ENCODE measurements around the gene ASTN1.

Gene ASTN1

DNA sequence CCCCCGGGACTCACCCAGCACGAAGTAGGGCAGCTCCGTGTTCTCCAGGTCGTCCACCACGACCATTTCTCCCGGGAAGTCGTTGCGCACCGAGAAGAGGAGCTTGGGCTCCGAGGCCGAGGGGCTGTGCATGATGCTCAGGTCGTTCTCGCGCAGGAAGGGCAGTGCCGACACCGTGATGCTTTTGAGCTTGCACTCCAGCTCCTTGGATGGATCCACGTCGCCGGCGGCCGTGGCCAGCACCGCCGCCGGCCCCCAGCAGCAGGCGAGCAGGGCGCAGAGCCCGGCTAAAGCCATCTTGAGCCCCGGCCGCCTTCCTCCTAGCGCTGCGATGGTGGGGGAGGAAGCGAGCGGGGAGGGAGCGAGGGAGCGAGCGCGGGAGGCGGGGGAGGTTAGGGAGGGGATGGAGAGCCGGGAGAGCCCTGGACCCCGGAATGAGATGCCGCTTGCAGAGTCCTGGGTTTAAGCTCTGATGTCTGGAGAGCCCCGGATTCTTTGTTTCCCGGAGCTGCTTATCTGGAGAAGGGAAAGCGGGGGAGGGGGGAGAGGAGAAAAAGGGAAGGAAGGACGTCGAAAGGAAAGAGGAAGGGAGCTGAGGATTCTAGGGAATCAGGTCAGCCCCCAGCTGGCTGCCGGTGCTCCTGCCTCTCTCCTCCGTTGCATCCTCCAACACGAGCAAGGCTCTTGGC lies at the start of gene ASTN1:
TSS of gene ASTN1 (minus strand) at position 333 of the 689 bp plus-strand sequence. CDS start at position 297, 36 bp downstream.
- no peak for DNase-seq

DNA sequence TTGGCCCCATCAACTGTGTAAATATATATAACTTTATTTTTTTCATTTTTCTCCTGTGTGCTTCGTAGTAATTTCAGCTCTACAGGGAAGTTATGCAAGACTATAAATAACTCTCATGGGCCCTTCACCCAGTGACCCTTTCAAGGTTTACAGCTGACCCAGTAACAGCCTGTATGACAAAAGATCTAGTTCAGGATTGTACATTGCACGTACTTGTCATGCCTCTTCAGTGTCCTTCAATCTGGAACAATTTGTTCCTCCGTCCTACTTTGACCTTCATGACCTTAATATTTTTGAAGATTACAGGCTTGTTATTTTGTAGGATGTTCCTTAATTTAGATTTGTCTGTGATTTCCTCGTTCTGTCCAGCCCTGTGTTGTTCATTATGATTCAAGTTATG lies 46.7 kb upstream of the ASTN1 start:
- no peak for DNase-seq

DNA sequence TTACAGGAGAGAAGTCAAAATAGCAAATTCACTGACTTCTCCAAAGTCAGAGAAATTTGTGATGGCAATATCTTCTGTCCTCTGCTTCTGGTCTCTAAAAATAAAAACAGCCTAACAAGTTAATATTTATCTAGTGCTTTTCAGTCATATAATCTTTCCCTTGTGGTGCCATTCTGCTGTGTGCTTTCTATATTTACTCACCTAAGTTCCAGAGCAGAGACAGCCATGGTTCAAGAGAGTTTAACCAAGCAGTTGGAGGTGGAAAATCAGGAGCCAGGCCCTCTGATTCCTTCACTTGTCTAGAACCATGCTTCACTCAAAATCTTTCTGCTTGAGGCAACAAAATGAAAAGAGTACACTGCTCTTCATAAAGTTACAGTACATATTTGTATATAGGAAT lies 45.6 kb upstream of the ASTN1 start:
- no peak for DNase-seq

DNA sequence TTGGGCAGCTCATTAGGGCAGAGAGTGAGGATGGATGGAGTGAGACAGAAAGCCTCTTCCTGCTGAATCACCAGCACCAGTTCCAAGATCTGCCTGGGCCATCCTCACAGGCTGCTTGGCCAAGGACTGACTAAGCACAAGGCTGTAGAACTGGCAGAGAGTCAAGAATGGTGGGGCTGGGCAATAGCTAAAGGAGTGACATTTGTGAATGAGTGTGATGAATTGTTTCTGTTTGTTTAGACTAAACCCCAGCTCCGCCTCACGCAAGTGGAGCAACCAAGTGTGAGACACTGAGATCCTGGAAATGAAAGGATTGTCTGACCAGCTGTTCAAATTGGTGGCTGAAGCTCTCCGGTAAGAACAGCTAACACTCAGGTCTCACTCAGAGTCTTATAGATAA lies 44.8 kb upstream of the ASTN1 start:
- DNase-seq: peak; percentile 16

DNA sequence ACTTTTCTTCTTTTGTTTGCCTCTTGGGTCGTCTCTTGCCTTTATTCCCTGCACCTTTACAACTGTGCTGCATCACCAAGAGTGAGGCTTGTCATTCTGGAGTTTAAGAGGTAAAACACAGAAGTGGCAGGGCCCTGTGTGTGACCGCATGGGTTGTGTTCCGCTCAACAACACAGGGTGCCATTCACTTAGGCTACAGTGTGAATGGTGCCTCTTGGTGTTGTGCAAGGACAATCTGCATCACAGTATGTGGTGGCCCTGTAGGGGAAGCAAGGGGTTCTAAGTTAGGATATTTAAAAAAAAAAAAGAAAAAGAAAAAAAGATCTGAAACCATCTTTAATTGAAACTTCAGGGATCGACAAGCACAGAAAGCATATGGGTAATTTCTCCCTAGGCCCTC lies 44.4 kb upstream of the ASTN1 start:
- DNase-seq: no peak

DNA sequence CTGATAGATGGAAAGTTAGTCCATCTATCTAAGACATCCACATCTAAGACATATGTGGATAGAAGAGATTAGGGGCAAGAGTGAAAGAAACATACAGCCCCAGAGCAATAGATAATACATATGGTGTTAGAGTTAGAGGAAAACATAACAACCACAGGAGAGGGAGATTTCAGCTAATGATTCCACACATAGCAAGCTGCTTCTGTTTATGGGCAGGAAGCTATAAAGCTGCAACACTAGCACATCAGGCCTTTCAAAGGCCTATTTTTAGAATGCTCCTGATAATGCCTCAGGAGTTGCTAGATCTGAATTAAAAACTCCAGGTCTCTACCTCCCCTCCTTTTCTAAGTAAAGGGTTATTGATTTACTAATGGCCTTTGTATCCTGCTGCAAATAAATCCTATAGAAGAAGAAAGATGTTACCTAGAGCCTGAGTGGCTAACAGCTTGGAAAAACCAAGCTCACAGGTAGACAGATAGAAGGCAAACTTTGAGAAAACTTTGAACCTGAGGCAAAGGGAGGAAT lies 42.4 kb upstream of the ASTN1 start:
- no peak for DNase-seq

DNA sequence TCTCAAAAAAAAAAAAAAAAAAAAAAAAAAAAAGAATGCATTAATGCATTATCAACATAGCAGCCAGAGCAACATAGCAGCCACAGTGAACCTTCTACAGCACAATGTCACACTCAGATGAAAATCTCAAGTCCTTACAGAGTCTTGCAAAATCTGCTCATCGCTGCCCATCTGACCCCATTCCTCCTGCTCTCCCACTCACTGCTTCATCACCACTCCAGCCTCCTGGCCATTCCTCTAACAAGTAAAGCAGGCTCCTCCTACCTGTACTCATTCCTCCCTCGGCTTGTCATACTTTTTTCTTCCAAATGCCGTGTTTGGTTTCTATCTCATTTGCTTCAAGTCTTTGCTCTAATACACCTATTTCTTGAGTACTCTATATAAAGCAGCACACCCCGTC lies 35.8 kb upstream of the ASTN1 start:
- no peak for DNase-seq

DNA sequence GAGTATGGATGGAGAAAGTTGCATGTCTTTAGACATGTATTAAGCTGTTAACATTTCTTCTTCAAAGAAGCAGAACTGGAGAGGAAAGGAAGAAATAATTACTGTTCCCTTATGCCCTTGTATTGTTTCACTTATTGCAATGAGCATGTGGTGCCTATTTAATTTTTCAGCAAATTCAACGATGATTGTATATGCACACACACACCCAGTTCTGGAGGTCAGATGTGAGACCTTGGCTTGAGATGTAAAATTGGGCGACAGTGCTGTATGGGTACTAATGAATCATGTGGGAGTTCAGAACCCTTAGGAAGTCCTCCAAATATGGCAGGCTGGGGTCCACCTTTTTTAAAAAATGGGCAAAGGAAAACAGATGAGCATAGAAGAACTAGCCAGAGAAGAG lies 33.7 kb upstream of the ASTN1 start:
- DNase-seq: no peak

DNA sequence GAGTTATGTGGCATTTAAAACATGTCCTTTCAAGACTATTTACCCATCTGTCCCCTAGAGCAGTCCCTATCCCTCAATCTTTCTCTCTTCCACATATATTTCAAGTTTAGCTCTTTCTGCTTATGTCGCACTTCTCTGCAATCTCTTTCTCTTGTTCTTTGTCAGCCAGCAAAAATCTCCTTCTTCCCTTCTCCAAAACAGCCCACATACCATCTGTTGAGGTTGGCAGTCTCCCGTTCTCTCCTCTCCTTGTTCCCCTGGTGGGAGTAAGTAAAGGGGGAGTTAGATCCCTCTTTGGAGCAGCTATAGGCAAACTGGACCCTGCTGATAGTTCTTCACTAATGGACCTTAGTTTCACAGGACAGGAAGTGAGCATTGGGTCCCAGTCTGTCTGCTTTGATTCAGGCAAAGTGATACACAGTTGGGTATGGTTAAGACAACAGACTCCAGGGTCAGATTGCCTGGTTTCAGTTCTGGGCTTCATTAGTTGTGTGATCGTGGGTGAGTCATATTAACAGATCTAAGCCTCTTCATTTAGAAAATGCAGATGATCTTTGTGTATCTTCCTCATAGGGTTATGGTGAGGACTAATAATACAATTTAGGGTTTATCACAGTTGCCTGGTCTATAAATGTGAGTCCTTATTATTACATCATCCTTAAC lies 25.9 kb upstream of the ASTN1 start:
- DNase-seq: no peak

DNA sequence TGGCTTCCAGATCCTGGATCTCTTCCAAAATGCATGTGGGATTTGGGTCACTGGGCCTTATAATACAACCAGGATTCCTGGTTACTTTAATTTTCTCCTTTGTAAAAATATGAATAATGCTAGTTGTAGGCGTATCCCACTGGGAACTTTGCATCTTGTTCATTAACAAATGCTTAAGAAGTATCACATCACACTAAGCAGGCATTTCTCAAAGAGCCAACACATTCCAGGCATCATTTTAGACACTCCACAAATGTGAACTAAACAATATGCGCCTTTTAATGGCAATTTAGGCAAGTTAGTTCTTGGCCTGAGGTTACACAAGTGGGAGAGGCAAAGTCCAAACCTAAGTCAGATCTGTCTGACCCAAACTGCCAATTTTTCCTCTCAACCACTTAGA lies 22.1 kb upstream of the ASTN1 start:
- no peak for DNase-seq

DNA sequence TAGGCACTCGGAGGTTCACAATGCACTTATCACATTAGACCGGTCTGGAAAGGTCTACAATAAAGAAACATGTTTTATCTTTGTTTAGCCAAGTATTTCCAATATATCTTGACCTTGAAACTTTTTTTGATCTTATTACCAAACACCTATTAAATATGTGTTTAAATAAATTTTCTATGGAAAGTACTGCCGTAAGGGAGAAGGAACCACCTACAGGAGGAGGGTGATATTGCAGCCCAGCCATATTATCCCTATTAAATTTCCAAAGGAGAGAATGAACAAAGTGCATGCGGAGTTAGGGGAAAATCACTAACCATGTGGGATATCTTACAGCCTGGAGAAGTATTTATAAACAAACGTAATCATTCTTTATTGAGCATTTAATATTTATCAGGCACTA lies 20.7 kb upstream of the ASTN1 start:
- no peak for DNase-seq

DNA sequence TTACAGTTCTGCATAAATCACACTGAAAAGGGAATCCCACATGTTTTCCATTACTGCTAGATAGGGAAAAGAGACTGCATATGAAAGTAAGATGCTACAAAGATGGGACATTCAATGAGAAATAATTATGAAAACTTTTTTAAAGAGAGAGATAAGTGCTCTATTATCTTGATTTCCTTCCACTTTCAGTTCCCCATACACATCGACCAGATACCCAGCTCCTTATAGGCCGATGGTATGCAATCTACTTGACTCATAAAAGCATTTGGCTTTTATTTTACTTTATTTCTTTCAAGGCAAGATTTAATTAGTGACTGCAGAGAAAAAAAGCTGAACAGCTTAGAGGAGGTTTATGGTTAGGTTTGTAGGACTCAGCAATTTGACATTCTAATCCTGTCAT lies 19.3 kb upstream of the ASTN1 start:
- DNase-seq: no peak

DNA sequence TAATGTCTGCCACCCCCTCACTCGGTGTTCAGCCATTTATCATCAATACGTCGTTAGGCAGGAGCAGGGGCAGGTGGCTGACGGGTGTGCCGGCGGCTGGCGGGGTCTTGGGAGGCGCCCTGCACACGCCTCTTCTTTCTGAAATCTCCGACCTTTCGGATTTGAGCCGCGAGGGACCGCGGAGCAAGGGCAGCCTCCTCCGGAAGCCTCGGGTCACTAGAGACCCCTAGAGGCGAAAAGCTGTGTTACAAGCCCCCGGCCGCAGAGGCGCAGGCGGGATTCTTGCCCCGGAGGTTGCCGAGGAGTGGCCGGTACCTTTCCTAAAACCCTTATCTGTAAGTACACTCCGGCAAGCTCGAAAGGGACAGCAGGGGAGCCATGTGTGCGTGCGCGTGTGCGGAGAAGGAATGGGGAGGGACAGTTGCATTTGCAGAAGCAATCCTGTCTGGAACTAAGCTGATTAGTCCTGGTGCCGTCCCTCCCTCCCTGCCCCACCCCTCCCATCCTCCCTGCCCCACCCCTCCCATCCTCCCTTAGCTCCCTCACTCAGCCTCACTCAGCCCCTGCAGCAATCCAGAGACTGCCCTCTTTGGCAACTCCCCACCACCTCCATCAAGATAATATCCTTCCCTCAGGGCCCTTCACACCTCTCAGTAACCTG lies 17.2 kb upstream of the ASTN1 start:
- DNase-seq: peak; percentile 78

DNA sequence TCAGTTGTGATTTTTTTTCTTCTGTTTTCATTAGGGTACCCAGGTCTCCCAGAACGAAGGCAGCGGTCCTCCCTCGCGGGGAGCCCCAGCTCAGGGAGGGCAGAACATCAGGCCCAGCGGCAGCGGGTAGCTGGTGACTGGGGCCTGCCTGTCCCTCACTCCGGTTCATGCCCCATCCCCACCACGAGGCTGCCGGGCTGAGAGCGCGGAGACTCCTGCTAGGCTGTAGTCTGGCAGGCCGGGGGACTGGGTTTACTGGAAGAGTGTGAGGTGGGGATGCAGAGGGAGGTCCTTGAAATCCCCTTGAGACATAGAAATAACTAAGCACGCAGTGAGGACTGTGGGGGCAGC lies 16.7 kb upstream of the ASTN1 start:
- DNase-seq: no peak

DNA sequence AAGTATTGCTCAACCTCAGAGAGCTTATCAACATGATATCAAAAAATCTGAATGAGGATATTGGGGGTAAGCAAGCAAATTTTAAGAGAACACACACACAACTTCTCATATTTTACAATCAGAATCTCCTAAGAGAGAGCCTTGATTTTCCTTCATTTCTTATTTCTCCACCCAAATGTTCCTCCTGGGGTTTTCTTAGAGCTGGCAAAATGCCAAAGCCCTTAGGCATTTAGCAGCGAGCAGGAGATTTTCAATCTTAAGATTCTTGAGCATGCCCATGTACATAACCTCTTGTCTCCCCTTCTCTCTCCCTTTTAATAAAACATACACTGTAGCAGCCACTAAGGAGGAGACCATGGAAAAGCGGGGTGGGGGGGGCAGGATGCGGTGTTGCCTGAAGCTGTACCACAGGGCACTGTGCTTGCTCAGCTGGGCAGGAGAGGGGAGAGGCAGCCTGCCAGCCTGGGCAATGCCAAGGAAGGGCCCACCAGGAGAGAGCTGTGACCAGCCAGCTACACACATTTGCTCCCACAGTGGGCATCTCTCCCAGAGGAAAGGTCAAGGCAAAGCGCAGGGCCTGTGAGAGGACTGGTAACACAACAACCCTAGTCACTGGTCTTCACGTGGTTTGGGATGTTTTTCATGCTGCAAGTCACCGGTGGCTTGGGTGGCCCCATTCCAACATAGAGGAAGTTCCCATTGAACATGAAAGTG lies 10.6 kb upstream of the ASTN1 start:
- DNase-seq: no peak

DNA sequence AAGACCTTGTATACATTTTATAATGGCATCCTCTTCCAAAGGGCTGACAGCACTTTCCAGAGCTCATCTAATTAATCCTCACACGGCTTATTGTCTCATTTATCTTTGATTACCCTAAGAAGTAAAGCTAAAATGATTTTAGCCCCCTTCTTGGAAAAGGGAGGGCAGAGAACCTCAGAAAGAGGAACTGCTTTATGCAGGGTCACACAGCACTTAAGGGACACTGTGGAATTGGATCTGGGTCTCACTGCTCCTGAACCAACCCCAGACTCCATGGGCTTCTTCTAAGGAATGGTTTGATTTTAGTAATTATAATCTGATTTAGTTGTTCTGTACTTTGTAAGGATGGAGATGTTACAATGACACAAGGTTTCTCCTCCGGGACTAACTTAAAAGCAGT lies 9.5 kb upstream of the ASTN1 start:
- DNase-seq: no peak

DNA sequence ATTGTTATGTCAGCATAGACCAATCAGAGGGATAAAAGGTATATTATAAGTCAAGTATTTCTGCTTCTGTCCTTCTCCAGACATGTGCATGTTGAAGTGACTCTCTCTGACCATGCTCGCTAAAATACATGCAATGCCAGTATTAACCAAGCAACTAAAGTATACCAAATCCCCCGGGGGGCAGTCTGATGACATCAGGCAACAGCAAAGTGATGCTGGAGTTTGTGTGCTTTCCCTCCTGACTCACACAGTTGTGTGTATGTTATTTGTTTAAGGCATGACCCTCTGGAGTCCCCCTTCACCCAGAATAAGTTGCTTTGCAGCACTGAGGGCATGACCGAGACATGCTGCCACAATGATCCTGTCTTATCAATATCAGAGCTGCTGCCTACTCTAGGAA lies 8.4 kb upstream of the ASTN1 start:
- no peak for DNase-seq

DNA sequence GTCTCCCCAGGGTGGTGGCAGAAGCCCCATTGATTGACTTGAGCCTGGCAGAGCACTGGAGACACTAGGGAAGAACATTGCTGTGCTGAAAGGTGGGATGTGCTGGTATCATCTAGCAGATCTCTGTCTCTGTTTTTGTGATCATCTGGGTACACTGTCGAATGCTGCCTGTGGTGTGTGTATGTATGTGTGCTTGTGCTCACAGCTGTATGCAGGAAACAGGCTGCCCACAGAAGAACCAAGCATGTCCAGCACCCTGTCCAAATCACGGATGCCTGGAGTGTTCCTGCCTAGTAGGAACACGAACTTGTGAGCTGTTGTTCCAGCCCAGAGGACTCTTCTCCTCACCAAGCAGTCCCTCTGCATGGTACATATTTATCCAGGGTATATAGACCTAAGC lies 7.8 kb upstream of the ASTN1 start:
- DNase-seq: no peak

DNA sequence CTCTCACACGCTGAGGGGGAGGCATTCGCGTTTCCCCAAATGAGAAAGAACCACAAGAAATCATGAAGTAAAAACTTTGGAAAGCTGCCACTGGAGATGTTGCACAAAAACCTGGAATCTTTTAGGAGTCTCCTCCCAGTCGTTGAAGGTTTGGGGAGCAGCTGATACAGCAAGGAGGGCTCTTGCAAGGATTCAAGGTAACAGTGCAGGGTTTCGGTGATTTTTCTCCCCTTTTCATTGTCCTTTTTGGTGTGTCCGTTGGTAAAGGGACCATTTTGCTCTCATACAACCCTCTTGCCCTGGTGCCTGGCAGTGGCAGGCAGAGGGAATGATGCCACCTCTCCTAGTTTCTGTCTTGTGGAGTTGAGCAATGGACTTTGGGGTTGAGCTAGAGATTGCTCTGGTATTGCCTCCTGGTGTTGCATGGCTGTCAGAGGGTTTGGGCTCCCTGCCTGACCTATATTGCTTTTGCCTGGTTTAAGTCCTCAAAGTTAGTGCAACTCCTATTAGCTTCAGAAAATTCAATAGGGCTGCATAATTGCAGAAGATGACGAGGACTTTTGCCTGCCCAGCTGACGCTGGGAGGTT lies 7.1 kb upstream of the ASTN1 start:
- no peak for DNase-seq

DNA sequence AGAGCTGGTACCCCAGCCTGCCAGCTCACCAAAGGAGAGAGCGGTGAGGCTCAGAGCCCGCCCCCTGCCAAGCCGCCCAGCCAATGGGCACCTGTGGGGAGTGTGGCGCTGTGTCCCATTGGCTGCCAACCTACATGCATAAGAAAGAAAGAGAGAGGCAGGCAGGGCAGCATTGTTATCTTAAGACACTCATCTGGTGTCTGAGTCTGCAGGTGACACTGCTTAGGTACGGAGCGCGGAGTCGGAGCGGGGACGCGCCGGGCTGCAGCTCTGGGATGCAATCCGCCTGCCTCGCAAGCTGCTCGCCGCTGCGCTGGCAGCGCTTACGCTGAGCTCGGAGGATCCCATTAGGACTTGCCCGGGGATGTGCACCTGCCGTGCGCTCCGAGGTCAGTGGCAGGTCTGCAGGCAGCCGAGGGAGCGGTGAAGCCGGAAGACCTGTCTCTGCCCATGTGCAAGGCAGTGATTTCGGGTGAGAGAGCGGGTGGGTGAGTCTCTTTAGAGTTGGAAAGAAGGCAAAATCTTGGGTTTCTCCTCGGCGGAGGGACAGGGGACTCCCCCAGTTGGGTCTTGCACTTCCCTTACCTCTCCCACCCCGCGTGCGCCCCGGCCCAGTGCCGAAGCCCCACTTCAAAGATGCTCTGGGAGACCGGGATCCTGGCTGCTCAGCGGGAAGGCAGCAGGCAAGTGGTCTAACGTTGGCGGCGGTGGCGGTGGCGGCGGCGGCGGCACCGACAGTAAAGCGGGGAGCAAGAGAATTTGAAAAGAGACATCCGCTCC lies 6.4 kb upstream of the ASTN1 start, which contains the start of gene BRINP2:
TSS of gene BRINP2 (plus strand) at position 203 of the 780 bp plus-strand sequence. CDS start 58,919 bp downstream, outside the sequence.
- peak; percentile 23 for DNase-seq

DNA sequence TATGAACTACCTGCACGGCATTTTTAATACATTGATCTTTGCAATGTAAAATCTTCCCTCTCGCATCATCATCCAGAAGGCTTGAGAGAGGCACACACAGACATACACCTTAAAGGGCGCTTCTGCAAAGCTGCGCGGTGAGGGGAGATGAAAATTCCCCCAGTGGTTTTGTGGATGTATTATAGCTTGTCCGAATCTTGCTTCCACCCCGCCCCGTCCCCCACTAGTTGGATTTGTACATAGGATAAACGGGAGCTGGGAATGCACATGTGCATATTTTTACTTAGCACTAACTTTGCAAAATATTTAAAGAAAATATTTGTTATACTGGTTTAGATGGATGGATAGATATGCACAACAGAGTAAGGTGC lies 542 bp upstream of the ASTN1 start:
- no peak for DNase-seq

DNA sequence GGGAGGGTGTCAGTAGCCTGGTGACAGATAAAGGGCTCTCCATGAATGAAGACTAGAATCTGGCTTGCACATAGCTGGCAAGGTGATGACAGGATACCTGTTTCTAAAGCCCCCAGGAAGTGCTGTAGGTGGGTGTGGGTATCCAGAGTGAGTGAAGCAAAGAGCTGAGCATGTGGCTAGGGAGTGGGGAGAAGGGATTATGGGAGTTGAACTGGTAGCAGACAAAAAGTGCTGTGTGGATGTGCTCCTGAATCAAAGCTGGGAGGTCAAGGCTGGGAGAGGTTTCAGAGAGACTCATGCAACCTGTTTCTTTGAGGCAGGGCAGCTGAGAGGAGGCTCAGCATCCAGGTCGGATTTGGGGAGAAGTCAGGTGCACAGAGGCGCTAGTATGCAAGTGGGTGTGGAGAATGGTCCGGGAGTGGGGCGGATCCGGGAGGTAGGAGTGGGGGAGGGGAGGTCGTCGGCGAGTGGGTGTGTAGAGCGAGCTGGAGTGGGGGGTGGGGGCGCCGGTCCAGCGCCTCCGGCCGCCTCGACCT lies 600 bp downstream of the ASTN1 start:
- no peak for DNase-seq
